ENCODE data around the gene C16orf96. TPM values are rescaled to one million over a fixed set of nuclear protein-coding genes. Genes with fewer than 3 reads are reported as not detected.

C16orf96 gene
- total and polyA plus RNA-seq, 2 of the 13 experiments (the other 11 are each of a cell fraction or from before 2014, with no cell fraction given): 0.03 TPM; not detected in 1

- TF ChIP-seq HCFC1 (IDR thresholded peaks at IDR 0.05; ENCODE audit: low read depth, low read length) (no peak), ZBTB39 (CRISPR knock-in tag; IDR thresholded peaks at IDR 0.05) (no peak), HMGXB3 (CRISPR knock-in tag; IDR thresholded peaks at IDR 0.05; ENCODE audit: borderline replicate concordance) (peak; percentile 55; the same call in 1 of the 2 replicates), SNAPC4 (CRISPR knock-in tag; IDR thresholded peaks at IDR 0.05) (no peak), ZNF225 (CRISPR knock-in tag; IDR thresholded peaks at IDR 0.05) (no peak), SOX13 (IDR thresholded peaks at IDR 0.05) (no peak), SOX13 (CRISPR knock-in tag; conservative IDR thresholded peaks at IDR 0.05 in 1 of 2, IDR thresholded peaks at IDR 0.05 in 1 of 2) (no peak), REPIN1 (CRISPR knock-in tag; IDR thresholded peaks at IDR 0.05; ENCODE audit: borderline replicate concordance, low read depth) (peak; percentile 27; the same call in 1 of the 2 replicates), THAP9 (CRISPR knock-in tag; IDR thresholded peaks at IDR 0.05; ENCODE audit: borderline replicate concordance) (no peak; the same call in none of the 2 replicates), FIP1L1 (IDR thresholded peaks at IDR 0.05; ENCODE audit: borderline replicate concordance, insufficient read depth, low read depth, low read length) (no peak), ZNF160 (CRISPR knock-in tag; IDR thresholded peaks at IDR 0.05) (no peak), ZNF138 (CRISPR knock-in tag; IDR thresholded peaks at IDR 0.05; ENCODE audit: low read depth) (no peak), FOXK2 (IDR thresholded peaks at IDR 0.05) (no peak)
Observed at GRCh38 chr16:4618645-4619418, 62.7 kb downstream of the C16orf96 start (continued).

Measured in HepG2 (cell line).